Activated CD4-positive, alpha-beta T cell treated with anti-CD3 and anti-CD28 coated beads, Interleukin-2, amount 10 ng/mL, durations not matched to agents 24 days and 14 days (primary cell): ENCODE measurements around the gene MCM3AP. TPM values are rescaled to one million over a fixed set of nuclear protein-coding genes. Genes with fewer than 3 reads are reported as not detected.
"Not testable (repeated sequence)": the region's sequence is repeated elsewhere in the genome, so short reads cannot be mapped to it uniquely, and the experiment has no call there.

Experiments
- DNase-seq: peaks from one replicate; pipeline ENCODE4 v3.0.0; 2022
- H3K27ac Mint-ChIP-seq: one replicate; pipeline ENCODE4 v1.8.0; 2022; ENCODE audit warnings: mild to moderate bottlenecking, mixed read lengths
- H3K27me3 Mint-ChIP-seq: one replicate; pipeline ENCODE4 v1.8.0; 2022; ENCODE audit warnings: mixed read lengths
- H3K36me3 Mint-ChIP-seq: one replicate; pipeline ENCODE4 v1.8.0; 2022; ENCODE audit warnings: low read depth, mild to moderate bottlenecking, mixed read lengths
- H3K4me1 Mint-ChIP-seq: one replicate; pipeline ENCODE4 v1.8.0; 2021; ENCODE audit warnings: mixed read lengths
- H3K4me3 Mint-ChIP-seq: one replicate; pipeline ENCODE4 v1.8.0; 2022; ENCODE audit warnings: mild to moderate bottlenecking, moderate library complexity, mixed read lengths
- H3K9me3 Mint-ChIP-seq: one replicate; pipeline ENCODE4 v1.8.0; 2021; ENCODE audit warnings: mixed read lengths
- intact Hi-C: fragments of 100-400 bp; cut with micrococcal nuclease; formaldehyde crosslinking; loops from one replicate; pipeline ENCODE4 v1.15.1; 2023
- total RNA-seq: library from RNA; stranded (reverse); gene quantifications from 2 replicates; pipeline ENCODE4 v1.2.3, GENCODE V29; 2022

Gene MCM3AP
- total RNA-seq, 1 donor from 2014 or later = 138 TPM

DNA sequence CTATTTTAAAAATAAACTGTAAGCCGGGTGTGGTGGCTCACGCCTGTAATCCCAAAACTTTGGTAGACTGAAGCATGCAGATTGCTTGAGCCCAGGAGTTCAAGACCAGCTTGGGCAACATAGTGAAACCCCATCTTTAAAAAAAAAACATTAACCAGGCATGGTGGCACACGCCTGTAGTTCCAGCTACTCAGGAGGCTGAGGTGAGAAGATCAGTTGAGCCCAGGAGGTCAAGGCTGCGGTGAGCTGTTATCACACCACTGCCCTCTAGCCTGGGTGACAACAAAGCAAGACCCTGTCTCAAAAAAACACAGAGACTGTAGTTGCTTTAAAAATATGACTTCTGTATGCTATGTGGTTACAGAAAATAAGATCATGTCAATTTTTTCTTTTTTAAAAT is 32.6 kb downstream of the MCM3AP start:
- intact Hi-C loops = loop anchor here (1.0 to 5.0 kb wide), 3 partner anchors 24 to 69 kb away; partner anchors contain the start of genes C21orf58, LSS, PCNT and YBEY
- Mint-ChIP-seq H3K36me3 (peaks cover 77% of the 10 kb centered on the region), H3K27ac (no peak overlapping the region)

DNA sequence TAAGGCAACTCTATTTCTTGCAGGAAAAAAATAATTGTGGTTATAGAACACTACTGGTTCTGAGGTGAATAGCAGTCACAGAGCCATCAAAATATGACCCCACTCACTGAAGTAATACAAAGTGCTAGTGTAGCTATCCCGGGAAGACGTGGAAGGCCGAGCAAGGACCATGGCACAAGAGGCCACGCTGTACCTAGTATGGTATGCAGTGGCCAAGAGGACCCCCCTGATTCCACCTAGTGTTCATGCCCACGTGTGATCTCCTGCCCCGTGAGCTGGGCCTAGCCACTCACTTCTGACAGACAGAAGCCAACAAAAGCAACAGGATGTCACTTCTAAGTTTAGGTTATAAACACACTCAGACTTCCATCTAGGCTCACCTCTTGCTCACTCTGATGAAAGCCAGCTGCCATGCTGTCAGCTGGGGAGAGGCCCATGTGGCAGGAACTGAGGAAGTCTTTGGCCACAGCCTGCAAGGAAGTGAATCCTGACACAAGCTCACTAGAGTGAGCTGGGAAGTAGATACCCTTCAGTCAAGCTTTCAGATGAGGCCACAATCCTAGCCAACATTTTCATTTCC is 35.2 kb downstream of the MCM3AP start:
- H3K27me3 Mint-ChIP-seq = no peaks in the 10 kb centered on the region
- no peak overlapping the region for H3K4me3 Mint-ChIP-seq
- H3K9me3 Mint-ChIP-seq = no peaks in the 10 kb centered on the region
- H3K4me1 Mint-ChIP-seq = peaks cover 29% of the 10 kb centered on the region
- no peak for DNase-seq
- intact Hi-C loops = loop anchor here (5.0 kb wide), 1 partner anchor 72 kb away; the partner anchor contains the start of genes C21orf58 and PCNT
- H3K36me3 Mint-ChIP-seq = peaks cover 74% of the 10 kb centered on the region
- peak overlapping the region; percentile 65 for H3K27ac Mint-ChIP-seq

More for the DNA sequence above, 32.6 kb downstream of the MCM3AP start:
- no peak overlapping the region for H3K4me3 Mint-ChIP-seq
- no peaks in the 10 kb centered on the region for H3K9me3 Mint-ChIP-seq
- no peaks in the 10 kb centered on the region for H3K27me3 Mint-ChIP-seq
- peaks cover 29% of the 10 kb centered on the region for H3K4me1 Mint-ChIP-seq
- DNase-seq = no peak

DNA sequence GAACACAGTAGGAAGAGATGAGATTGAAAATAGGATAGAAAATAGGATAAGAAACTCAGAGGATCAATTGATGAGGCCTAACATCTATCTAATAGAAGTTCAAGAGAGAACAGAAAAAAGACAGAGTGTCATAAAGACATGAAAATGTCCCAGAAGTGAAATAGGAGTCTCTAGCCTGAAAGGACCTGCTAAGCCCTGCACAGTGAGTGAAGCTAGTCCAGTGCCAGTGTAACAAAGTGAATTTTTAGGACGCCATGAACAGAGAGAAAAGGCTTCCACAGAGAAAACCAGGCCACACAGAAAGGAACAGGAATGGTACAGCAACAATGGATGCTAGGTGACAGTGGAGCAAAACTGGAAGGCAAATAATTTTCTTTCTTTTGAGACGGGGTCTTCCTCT is 36.6 kb downstream of the MCM3AP start:
- H3K36me3 Mint-ChIP-seq = peaks cover 69% of the 10 kb centered on the region
- H3K9me3 Mint-ChIP-seq = no peaks in the 10 kb centered on the region
- no peak for DNase-seq
- H3K4me3 Mint-ChIP-seq = no peak overlapping the region
- H3K27me3 Mint-ChIP-seq = no peaks in the 10 kb centered on the region
- no peak overlapping the region for H3K27ac Mint-ChIP-seq
- peaks cover 19% of the 10 kb centered on the region for H3K4me1 Mint-ChIP-seq
- intact Hi-C loops = no loop called here

DNA sequence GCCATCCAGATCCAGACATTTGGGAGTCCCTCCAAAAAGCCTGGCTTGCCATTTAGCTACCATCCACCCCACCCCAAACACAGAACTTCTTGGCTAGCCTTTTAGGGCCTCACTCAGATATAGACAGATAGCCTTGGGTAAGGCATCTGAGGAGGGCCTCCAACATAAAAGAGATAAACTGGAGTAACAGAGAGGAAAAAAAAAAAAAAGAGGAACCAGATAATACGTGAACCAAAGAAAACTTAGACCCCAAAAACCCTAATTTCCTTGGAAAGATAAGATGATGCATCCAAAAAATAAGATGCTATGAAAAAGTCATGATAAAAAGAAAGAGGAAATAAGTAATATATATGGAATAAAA is 37.0 kb downstream of the MCM3AP start:
- H3K4me3 Mint-ChIP-seq = no peak overlapping the region
- no peak overlapping the region for H3K27ac Mint-ChIP-seq
- H3K9me3 Mint-ChIP-seq = no peaks in the 10 kb centered on the region
- H3K4me1 Mint-ChIP-seq = peaks cover 15% of the 10 kb centered on the region
- DNase-seq = no peak
- intact Hi-C loops = no loop called here
- peaks cover 66% of the 10 kb centered on the region for H3K36me3 Mint-ChIP-seq
- H3K27me3 Mint-ChIP-seq = no peaks in the 10 kb centered on the region

DNA sequence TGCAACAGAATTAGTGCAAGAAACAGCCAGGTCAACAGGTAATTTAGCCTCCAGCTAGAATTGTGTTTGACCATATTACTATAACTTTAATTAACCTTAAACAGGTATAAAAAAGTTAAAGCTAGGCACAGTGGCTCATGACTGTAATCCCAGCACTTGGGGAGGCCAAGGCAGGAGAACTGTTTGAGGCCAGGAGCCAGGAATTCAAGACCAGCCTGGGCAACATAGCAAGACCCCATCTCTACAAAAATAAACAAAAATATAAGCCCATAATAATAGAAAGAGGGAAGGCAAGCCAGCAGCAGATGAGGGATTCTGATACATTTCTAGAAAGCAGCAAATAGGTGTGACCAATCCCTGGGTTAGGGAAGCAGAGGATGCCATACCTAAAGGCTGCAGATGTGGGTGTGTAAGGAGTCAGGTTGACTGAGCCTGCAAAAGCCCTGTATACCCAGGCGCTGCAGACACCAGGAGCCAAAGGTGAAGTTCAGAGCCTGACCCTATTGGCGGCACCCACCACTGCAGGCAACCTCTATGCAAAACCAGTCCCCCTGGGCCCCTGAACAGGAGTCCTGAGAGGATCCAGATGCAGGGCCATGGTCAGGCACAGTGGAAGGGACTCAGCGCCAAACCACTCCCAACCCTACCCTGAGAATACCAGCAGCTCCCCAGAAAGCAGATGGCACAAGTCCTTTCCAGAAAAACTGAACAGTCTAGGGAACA is 37.6 kb downstream of the MCM3AP start:
- peaks cover 65% of the 10 kb centered on the region for H3K36me3 Mint-ChIP-seq
- H3K9me3 Mint-ChIP-seq = no peaks in the 10 kb centered on the region
- H3K27ac Mint-ChIP-seq = no peak overlapping the region
- H3K27me3 Mint-ChIP-seq = no peaks in the 10 kb centered on the region
- DNase-seq = no peak
- H3K4me1 Mint-ChIP-seq = peaks cover 12% of the 10 kb centered on the region
- intact Hi-C loops = no loop called here
- H3K4me3 Mint-ChIP-seq = no peak overlapping the region

DNA sequence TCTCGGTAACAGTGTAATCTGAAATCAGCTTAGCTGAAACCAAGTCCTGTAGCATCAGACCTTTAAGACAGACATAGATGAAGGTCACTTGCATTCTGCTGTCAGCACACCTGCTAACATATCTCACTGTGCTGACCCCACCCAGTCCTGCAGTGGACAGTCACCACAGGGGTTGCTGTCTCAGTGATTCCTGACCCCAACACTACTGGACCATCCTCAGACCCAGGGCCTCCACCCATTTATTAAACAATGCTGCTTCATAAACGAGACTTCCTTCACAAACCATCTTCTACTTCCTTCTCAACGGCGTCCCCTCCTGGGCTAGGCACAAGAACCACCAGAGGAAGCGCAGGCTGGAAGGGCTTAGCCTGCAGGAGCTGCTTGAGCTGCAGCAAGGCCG is 39.1 kb downstream of the MCM3AP start:
- intact Hi-C loops = no loop called here
- no peaks in the 10 kb centered on the region for H3K9me3 Mint-ChIP-seq
- peaks cover 10% of the 10 kb centered on the region for H3K4me1 Mint-ChIP-seq
- peaks cover 69% of the 10 kb centered on the region for H3K36me3 Mint-ChIP-seq
- DNase-seq = no peak
- no peaks in the 10 kb centered on the region for H3K27me3 Mint-ChIP-seq
- no peak overlapping the region for H3K27ac Mint-ChIP-seq
- H3K4me3 Mint-ChIP-seq = no peak overlapping the region

DNA sequence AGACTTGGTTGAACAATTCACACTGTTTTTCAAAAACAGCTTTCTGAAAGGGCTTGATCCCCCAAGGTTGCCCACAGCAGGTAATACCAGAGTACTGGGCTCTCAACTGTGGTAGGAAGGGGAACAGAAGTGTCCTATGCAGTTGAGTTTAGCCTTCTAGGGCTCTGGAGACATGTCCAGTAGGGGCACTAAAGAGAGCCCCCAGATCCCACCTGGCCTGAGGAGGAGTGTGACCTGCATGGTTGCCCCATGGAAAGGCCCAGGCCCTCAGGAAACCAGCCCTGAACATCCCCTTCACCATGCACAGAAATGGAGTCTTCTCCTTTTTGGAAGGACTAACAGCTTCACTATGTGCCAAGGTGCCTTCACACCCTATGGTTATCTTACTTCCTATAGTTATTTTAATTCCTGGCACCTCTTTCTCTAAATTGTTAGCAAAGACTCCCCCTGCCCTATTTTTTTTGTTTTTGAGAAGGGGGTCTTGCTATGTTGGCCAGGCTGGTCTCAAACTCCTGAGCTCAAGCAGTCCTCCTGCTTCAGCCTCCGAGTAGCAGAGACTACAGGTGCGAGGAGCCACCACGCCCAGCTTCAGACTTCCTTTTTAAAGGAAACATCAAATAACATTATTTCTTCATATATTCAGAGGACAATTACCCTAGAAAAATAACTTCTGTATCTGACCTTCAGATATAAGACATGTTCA is 40.0 kb downstream of the MCM3AP start:
- Mint-ChIP-seq H3K4me3 (no peak overlapping the region), H3K36me3 (peaks cover 70% of the 10 kb centered on the region), H3K9me3 (no peaks in the 10 kb centered on the region), H3K4me1 (peaks cover 5% of the 10 kb centered on the region), H3K27ac (no peak overlapping the region), H3K27me3 (no peaks in the 10 kb centered on the region)
- intact Hi-C loops = no loop called here
- DNase-seq = no peak

DNA sequence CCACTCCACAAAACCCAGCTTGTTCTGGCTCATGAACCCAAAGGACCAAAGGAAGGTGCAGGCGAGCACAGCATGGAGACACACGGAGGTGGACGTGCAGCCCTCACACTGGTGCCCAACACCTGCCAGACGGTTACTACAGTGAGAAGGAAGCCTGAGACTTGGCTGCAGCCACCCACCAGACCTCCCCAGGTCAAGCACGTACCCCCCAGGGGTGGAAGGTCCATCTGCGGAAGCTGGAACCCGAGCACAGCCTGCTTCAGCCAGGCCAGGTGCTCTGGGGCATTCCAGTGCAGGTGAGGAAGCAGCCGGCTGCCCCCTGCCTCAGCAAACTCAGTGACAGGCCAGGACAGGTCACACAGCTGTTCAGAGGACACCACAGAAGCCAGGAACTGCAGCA is 40.8 kb downstream of the MCM3AP start:
- peaks cover 2% of the 10 kb centered on the region for H3K4me1 Mint-ChIP-seq
- no peaks in the 10 kb centered on the region for H3K9me3 Mint-ChIP-seq
- no peaks in the 10 kb centered on the region for H3K27me3 Mint-ChIP-seq
- intact Hi-C loops = no loop called here
- H3K4me3 Mint-ChIP-seq = no peak overlapping the region
- peaks cover 69% of the 10 kb centered on the region for H3K36me3 Mint-ChIP-seq
- H3K27ac Mint-ChIP-seq = no peak overlapping the region
- DNase-seq = no peak

DNA sequence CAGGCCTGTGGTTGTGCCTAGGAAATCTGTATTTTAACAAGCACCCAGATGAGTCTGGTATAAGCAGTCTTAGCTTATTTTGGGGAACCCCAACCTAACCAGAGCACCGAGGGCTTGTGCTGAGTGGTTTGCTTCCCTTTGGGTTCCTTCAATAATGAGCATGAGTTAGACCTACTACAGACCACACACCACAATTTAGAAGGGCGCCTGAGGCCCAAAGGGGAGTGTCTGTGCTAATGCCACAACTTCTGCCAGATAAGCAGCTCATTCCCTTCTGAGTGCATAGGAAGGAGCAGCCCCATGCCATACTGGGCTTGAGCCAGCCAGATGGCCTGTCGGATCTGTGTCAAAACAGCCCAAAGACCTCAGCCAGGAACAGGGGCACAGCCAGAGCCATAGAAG is 41.5 kb downstream of the MCM3AP start:
- DNase-seq = no peak
- no peak overlapping the region for H3K27ac Mint-ChIP-seq
- intact Hi-C loops = no loop called here
- no peak overlapping the region for H3K4me3 Mint-ChIP-seq
- H3K9me3 Mint-ChIP-seq = no peaks in the 10 kb centered on the region
- H3K4me1 Mint-ChIP-seq = peaks cover 4% of the 10 kb centered on the region
- peaks cover 67% of the 10 kb centered on the region for H3K36me3 Mint-ChIP-seq
- no peaks in the 10 kb centered on the region for H3K27me3 Mint-ChIP-seq

DNA sequence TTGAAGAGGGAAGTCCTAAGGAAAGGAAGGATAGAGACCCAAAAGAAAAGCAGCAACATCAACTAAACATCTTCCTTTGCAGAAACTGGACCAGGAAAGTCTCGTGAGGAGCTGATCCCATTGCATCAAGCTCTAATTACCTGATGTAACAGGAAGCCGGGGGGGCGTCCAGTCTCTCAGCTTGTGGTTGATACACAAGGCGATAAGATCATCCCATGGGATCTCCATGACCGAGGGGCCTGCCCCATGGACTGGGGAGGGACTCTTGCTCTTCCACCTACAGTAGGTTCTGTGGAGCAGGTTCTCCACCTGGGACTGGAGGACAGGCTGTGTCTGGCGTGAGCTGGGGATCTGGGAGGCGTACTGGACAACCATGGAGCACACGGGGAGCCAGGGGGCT is 42.1 kb downstream of the MCM3AP start:
- H3K4me3 Mint-ChIP-seq = no peak overlapping the region
- no peaks in the 10 kb centered on the region for H3K27me3 Mint-ChIP-seq
- peaks cover 69% of the 10 kb centered on the region for H3K36me3 Mint-ChIP-seq
- no peaks in the 10 kb centered on the region for H3K9me3 Mint-ChIP-seq
- DNase-seq = no peak
- H3K4me1 Mint-ChIP-seq = peaks cover 4% of the 10 kb centered on the region
- peak overlapping the region; percentile 55 for H3K27ac Mint-ChIP-seq
- intact Hi-C loops = no loop called here

DNA sequence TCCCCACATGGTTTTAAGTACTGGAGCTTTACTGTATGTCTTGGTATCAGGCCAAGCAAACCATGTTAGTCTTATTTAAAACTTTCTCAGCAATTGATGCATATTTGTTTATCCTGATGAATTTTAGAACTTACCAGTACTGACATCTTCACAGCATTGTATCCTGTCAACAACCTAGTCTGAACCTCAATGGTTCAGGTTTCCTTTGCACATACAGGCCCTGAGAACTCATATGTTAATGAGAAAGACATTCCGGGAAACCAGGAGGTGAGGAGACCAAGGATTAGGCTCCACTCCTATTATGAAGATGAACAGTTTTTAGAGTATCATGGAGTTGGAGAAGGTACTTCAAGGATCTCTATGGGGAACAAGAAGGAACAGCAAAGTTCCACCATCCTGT is 43.8 kb downstream of the MCM3AP start:
- H3K27me3 Mint-ChIP-seq, H3K27ac Mint-ChIP-seq, H3K4me1 Mint-ChIP-seq, DNase-seq, H3K4me3 Mint-ChIP-seq, intact Hi-C loops, H3K9me3 Mint-ChIP-seq: not testable (repeated sequence)
- peaks cover 63% of the 10 kb centered on the region for H3K36me3 Mint-ChIP-seq

DNA sequence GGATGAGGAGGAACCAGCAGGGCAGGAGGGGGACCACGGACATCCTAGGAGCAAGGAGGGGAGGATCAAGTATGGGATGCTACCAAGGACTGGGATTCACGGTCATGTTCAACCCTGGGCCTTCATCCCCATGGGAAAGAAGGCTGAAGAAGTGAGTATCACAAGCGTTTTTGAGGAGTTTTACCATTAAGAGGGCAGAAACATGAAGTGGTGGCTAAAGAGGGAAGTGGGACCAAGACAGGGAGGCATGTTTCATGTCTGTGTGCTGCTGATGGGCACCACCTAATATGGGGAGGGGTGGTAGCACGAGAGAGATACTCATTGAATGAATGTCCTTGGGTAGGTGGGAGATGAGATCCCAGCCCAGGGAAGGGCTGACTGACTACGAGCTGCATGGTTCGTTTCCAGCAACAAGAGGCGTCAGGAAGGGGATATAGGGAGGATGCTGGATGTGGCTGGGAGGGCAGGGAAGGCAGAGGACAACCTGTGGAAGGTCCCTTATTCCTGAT is 45.5 kb downstream of the MCM3AP start:
- H3K4me3 Mint-ChIP-seq = no peak overlapping the region
- no peaks in the 10 kb centered on the region for H3K27me3 Mint-ChIP-seq
- no peak overlapping the region for H3K27ac Mint-ChIP-seq
- intact Hi-C loops = no loop called here
- peaks cover 69% of the 10 kb centered on the region for H3K36me3 Mint-ChIP-seq
- no peaks in the 10 kb centered on the region for H3K9me3 Mint-ChIP-seq
- H3K4me1 Mint-ChIP-seq = peaks cover 5% of the 10 kb centered on the region
- no peak for DNase-seq

DNA sequence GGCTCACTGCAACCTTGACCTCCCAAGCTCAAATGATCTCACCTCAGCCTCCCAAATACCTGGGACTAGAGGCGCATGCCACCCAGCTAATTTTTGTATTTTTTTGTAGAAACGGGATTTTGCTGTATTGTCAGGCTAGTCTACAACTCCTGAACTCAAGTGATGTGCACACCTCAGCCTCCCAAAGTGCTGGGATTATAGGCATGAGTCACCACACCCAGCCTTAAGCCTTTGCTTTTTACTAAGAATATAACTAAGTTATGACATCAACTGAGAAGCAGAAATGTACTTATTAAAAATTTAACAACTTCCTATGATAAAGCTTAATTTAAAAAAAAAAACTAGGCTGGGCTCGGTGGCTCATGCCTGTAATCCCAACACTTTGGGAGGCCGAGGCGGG is 47.9 kb downstream of the MCM3AP start:
- Mint-ChIP-seq H3K27ac (no peak overlapping the region), H3K36me3 (peaks cover 74% of the 10 kb centered on the region), H3K9me3 (no peaks in the 10 kb centered on the region), H3K4me1 (peaks cover 20% of the 10 kb centered on the region), H3K27me3 (no peaks in the 10 kb centered on the region), H3K4me3 (no peak overlapping the region)
- no peak for DNase-seq
- intact Hi-C loops = no loop called here

DNA sequence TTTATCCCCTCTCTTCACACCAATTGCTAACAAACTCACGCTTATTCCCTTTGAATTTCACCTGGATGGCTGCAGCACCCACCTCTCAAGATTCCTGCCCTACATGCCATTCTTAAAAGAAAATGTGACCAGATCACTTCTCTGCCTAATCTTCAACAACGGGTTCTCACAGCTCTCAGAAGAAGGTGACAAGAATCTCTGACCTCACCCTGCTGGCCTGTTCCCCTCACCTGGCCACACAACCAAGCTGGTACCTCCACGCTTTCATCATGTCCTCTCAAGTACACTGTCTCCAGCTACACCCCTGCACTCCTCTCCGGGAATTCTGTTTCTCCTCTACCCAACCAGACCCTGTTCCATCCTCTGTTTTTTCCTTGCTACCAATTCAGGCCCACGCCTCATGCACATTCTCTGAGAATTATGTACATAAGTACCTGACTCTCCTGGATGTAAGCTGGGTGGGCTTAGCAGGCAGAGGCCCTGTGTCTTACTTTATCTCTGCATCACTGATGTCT is 50.9 kb downstream of the MCM3AP start:
- Mint-ChIP-seq H3K27ac (peak overlapping the region; percentile 38), H3K4me1 (peaks cover 40% of the 10 kb centered on the region), H3K9me3 (peaks cover 8% of the 10 kb centered on the region), H3K36me3 (peaks cover 78% of the 10 kb centered on the region), H3K4me3 (no peak overlapping the region), H3K27me3 (no peaks in the 10 kb centered on the region)
- DNase-seq = no peak
- intact Hi-C loops = no loop called here
